Activated CD8-positive, alpha-beta memory T cell treated with anti-CD3 and anti-CD28 coated beads for 24 hours (primary cell): ENCODE data around the gene WDR48.

Experiments used
- DNase-seq: peaks from one replicate; pipeline ENCODE4 v3.0.0-alpha.2; 2020

The WDR48 gene

DNA sequence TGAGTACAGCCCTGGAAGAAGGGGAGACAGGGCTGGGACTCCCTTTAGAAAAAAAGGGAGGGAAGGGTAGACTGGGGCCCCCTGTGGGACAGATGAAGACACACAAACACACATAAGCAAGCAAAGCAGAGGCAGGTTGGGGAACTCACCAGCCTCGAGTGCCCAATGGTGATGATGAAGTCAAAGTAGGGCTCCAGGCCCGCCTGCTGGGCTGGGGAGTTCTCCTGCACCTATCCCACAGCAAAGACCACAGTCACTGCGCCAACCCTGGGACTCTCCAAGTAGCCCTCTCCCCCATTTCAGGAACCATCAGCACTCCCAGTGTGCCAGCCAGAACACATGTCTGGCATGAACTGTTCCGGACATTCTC is 51.5 kb downstream of the WDR48 start:
- no peak for DNase-seq

DNA sequence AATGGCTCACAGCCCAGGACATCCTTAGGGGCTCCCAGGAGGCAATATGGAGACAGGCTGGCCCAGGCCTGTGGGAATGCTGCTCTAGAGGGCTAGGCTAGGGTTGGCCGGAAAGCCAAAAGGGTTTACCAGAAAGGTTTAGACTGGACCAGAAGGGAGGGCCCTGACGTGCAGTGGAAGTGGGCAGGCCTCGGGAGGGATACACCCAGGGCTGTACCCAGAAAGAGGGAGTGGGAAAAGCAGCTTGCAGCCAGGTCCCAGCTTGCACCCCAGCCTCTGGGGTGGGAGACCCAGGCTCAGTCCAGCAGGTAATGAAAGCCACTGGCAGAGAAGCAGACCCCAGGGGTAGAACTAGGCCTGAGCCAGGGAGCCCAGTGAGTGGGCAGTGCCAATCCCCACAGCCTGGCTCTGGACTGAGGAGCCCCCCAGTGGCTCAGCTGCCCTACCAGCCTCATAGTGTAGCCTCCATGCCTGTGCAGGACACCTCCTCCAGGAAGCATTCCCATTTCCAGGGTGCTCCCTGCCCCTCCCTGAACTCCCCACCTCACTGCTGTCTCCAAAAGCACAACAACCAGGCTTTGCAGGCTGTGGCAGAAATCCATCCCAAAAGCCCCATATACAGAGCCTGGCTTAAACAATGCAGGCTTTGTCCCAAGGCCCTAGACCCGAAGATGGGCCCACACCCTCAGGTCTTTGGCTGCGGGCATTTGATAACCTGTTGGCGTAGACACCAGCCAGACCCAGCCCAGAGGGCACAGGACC is 52.2 kb downstream of the WDR48 start:
- DNase-seq = no peak

DNA sequence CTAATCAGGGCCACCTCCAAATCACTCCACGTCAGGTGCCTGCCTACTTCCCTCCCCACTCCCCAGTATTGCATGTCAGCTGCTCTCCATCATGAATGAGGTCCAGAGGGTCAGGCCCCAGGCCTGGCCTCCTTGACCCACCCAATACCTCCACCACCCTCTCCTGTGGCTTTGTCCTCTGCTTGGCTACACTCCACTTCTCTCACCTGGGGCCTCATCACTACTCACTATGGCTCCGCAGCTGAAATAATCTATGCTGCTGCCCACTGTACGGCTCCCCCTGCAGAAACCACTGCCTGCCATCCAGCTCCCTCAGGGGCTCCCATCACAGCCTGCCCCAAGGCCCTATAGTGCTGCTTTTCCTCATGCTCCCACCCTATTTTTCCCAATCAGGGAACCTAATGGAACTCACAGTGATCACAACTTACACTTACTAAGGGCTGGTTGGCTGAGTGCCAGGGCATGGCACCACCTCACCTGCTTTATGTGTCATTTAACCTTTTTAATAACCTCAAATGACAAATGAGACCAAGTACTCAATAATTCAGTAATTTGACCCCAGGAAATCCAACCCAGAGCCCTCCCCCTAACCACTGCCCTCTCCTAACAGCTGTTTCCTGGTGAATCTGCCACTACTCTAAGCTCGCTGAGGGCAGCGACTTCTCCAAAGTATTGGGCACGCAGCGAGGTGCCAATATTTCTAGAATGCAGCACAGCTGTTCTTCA is 53.3 kb downstream of the WDR48 start:
- DNase-seq = no peak

- no peak for DNase-seq
These were observed 53.9 kb downstream of the WDR48 start for GRCh38 chr3:39105687-39106063.

GRCh38 chr3:39106281-39106811 is 54.5 kb downstream of the WDR48 start:
- no peak for DNase-seq

DNA sequence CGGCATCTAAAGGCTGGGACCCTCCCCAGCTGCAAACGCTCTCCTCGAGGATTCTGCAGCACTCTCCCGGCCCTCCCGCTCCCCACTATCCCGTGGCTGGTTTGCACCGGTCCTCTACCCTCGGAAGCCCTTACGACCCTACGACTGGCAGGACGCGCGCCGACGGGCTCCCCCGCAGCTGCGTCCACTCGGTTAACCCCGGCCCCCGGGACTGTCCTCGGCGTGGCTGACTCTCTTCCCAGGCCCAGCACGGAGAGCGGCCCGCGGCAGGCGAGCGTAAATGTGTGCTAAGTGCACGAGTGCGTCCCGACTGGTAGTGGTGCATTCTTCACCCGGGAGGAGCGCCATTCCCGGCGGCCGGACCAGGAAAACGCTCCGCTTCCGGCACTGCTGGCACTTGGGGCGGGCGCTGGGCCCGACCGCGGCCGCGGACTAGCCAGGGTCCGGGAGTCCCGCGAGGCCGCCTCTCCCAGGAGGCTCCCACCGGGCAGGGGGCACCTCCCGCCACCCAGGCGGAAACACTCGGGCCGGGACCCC is 55.1 kb downstream of the WDR48 start:
- DNase-seq = peak; percentile 73

GRCh38 chr3:39107388-39108199 is 55.8 kb downstream of the WDR48 start, which contains the start of the genes GORASP1 and TTC21A:
Gene GORASP1, minus strand, starts transcription at chr3:39107627. Its CDS starts 86 bp downstream, at chr3:39107541.
Gene TTC21A, plus strand, starts transcription at chr3:39107680. Its CDS starts 158 bp downstream, at chr3:39107838.
- peak; percentile 86 for DNase-seq

- DNase-seq = no peak
These were observed 56.4 kb downstream of the WDR48 start for GRCh38 chr3:39108200-39108710.

- no peak for DNase-seq
These were observed 57.3 kb downstream of the WDR48 start for GRCh38 chr3:39109086-39109485.

DNA sequence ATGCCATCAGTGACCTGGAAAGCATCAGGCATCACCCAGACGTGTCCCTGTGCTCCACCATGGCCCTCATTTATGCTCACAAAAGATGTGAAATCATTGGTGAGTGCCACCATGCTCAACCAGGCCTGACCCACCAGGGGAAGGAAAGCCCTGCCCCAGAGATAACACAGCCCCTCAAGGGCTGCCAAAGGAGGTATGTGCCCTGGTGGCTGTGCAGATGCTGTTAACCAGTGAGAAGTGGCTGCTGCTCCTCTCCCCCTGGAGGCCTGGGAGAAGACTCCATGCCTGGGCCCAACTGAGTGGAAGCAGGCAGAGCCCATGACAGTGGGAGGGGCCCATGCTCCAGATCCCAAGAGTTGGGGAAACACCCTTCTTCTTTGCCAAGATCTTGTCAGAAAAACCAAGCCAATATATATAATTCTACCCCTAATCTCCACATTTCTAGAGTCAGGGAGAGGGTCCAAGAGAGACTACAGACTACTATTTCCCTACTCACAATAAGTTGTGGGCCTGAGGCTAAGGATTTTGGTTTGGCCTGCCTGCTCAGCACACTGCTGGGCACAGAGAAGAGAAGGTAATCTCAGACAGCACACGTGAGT is 58.3 kb downstream of the WDR48 start:
- DNase-seq = peak; percentile 52

GRCh38 chr3:39112113-39112512 is 60.3 kb downstream of the WDR48 start:
- DNase-seq = no peak

GRCh38 chr3:39112535-39112934 is 60.7 kb downstream of the WDR48 start:
- DNase-seq = no peak

DNA sequence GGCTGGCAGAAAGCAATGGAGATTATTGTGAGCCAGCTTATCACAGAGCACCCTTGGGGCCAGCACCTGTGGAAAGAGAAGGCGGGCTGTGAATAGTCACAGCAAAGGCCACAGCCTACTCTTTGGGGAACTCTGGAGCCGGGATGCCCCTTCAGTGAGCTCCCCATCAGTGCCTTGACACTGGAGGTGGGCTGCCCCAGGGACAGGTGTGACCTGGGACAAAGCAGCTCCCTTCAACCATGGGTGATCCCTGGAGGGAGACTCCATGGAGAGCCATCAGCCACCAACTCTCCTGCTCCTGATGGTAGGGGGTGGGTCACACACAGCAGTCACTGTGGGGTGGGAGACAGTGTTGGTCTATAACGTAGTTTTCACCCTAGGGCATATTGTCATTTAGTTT is 61.5 kb downstream of the WDR48 start:
- DNase-seq = no peak

- DNase-seq = no peak
These were observed 62.6 kb downstream of the WDR48 start for GRCh38 chr3:39114456-39114855.

DNA sequence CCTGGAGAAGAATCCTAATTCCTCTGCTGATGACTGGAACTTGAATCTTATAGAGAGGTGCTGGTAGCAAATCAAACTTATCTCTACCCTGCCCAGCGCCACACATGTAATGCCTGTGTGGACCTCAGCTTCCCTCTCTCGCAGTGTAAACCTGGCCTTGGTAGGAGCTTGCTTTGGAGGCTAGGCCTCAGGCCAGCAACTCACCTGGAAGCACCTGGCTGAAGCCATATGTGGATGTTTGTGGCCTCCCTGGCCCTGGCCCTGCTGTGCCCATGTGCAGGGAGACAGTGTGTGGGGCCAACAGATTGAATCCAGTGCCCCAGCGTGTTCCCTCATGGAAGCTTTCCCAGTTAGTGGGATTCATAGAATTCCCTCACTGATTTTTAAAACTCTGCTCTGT is 64.1 kb downstream of the WDR48 start:
- DNase-seq = no peak

DNA sequence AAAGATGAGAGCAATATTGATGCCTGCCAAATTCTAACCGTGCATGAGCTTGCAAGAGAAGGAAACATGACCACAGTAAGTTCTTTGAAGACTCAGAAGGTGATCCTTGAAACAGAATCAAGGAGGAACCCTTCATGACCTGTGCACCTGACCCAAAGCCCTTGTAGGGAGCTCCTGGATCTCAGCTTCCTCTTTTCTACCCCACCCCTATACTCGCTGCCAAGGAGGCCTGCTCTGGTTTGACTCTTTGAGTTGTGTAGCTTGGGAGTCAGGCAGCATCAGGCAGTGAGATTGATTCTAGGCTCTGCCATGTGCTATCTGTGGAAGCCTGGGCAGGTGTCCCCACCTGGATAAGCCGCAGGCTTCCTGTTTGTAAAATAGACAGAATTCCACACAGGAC is 66.3 kb downstream of the WDR48 start:
- no peak for DNase-seq

GRCh38 chr3:39118931-39119660 is 67.3 kb downstream of the WDR48 start:
- DNase-seq = no peak

DNA sequence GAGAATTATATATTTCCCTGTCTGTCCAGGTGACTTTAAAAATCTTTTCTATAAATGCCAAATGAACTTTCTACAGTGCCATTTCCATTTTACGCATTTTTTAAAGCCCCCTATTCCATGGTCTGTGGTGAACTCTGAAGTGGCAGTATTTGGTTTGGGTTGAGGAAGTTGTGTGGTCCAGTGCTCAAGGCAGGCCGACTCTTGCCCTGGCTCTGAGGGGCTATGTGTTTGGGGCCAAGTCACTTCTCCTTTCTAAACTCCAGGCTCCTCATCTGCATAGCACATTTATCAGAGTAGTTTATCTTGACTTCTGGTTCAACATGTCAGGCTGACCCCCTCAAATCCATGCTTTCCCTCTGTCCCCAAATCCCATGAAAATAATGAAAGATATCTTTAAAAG is 69.8 kb downstream of the WDR48 start:
- DNase-seq = no peak

DNA sequence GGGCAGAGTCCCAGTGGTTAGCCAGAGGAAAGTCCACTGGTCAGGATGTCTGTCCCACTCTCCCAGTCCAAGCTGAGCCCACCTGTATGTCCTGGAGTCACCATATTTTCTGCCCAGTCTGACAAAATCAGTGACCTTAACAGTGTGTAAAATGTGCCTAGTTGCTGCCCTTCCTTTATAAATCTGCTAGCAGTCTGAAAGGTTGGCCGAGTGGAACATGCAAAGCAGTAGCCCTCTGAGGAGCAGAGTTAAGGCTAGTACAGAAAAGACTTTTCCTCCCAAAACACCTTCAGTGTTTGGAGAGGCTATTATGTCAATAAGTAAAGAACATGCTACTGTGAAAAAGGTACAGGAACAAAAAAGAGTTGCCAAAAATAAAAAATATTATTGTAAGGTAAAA is 71.0 kb downstream of the WDR48 start:
- no peak for DNase-seq

GRCh38 chr3:39124876-39125840 is 73.3 kb downstream of the WDR48 start:
- DNase-seq = no peak
